HG03565 (cell line): ENCODE results near the gene STRA8.

ENCODE experiments used
- ATAC-seq: cut with Tn5 transposase; IDR thresholded peaks from one replicate; pipeline ENCODE4 v1.9.1; 2021; ENCODE audit warnings: mild to moderate bottlenecking, moderate library complexity; ENCODE audit not compliant: unreplicated experiment

STRA8 gene

DNA sequence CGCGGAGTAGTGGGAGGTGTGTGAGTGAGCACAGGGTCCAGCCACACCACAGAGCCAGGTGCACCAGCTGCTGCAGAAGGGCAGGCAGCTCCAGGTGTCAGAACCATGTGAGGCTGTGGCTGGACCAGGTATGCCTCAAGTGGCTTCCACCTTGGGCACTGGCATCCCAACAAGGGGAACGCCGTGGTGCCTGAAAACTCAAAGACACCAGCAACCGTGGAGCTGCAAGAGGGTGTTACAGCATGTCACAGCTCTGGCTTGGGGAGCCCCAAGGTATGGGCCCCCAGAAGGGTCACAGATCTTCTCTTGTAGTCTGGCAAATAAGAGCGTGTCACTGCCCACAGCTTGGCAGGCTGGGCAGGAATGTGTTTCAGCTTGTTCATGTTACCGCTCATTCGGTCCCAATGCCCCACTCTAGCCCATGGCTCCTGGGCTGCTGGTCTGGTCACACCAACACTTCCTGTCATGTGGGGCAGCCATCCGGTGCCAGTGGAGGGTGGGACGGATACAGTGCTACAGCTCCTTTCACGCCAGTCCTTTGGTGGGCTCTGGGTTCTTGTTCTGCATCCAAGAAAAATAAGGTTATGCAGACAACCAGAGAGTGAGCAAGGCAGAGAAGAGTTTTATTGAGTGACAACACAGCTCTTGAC lies 29.8 kb downstream of the STRA8 start:
- ATAC-seq = no peak

DNA sequence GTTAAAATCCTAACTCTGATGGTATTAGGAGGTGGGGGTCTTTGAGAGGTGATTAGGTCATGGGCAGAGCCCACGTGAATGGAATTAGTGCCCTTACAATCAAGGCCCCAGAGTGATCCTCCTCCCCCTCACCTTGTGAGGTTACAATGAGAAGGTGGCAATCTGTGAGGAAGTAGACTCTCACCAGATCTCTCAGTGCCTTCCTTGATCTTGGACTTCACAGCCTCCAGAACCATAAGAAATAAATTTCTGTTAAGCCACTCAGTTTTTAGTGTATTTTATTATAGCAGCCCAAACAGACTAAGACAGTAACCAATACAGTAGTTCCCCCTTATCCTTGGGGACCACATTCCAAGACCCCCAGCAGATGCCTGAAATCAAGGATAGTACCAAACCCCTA lies 32.0 kb downstream of the STRA8 start:
- no peak for ATAC-seq

DNA sequence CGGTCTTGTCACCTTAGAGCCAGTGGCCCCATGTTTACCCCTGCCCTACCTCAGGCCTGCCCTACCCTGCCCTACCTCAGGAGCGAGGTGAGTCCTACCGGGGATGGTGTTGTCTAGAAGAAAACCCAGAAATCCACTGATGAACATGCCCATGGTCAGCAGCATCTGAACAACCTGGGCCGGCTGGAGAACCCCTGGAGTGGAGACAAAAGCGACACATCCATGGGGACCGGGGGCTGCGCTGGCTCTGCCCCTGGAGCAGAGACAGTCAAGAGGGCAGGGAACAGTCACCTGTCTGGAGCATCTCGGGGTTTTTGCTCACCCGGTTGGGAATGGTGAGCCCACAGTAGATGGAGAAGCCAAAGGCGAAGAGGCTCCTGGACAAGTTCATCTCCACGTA lies 36.3 kb downstream of the STRA8 start:
- no peak for ATAC-seq

DNA sequence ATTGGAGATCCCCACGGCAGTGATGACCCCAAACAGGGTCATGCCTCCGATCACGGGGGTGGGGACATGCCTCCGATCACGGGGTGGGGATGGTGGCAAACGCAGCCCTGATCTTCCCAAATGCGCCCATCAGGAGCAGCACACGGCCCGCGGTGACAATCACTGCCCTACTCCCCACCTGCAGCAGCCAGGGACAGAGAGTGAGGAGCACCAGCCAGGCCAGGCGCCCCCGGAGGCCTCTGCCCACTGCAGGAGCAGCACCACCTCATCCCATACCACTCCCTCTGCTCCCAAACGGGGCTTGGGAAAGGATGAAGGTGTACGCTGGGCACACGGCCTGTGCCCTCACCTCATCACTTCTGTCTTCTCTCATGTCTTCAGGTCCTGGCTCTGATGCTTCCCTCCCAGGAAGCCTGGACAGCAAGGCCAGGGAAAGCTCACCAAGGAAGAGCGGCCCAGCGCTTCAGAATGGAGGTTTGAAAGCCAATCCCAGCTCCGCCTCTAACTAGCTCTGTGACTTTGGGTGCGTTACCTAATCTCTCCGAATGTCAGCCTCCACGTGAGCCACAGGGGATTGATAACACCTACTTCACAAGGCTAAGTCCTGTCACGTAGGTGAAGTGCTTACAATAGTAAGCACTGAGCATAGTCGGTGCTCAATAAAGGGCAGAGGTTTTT lies 37.1 kb downstream of the STRA8 start:
- ATAC-seq = no peak

DNA sequence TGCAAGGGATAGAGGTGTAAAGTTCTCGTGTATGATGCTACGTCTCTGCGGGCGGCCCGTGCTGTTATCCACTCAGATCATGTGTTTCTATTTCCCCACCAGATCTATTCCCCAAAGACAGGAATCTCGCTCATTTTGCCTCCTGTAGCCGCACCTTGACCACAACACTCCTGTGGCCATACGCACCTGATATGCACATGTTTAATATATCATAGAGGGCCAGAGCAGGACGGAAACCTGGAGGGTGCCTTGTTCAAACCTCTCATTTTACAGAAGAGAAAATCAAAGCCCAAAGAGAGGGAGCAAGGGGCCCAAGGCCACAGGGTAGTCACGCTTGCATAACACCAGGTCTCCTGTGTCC lies 37.6 kb downstream of the STRA8 start:
- ATAC-seq = no peak

DNA sequence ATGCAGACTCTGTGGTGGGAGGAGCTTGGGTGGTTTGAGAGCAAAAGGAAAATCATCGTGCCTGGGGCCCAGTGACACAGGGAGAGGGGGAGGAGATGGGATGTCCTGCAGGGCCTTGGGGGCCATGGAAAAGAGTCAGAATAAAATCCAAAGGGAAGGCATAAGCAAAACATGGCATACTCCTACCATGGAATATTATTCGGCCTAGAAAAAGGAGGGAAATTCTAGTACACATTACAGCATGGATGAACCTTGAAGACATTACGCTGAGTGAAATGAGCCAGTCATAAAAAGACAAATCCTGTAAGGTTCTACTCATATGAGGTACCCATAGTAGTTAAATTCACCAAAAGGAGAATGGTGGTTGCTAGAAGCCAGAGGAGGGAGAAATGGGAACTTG lies 38.7 kb downstream of the STRA8 start:
- ATAC-seq = no peak

DNA sequence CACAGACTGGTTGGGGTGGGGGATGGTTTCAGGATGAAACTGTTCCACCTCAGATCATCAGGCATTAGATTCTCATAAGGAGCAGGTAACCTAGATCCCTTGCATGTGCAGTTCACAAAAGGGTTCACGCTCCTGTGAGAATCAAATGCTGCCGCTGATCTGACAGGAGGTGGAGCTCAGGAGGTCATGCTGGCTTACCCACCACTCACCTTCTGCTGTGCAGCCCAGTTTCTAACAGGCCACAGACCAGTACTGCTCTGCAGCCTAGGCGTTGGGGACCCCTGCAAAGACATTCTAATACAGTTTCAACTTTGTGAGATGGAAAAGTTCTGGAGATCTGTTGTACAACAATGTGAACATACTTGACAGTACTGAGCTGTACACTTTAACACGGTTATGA lies 39.9 kb downstream of the STRA8 start:
- ATAC-seq = no peak

DNA sequence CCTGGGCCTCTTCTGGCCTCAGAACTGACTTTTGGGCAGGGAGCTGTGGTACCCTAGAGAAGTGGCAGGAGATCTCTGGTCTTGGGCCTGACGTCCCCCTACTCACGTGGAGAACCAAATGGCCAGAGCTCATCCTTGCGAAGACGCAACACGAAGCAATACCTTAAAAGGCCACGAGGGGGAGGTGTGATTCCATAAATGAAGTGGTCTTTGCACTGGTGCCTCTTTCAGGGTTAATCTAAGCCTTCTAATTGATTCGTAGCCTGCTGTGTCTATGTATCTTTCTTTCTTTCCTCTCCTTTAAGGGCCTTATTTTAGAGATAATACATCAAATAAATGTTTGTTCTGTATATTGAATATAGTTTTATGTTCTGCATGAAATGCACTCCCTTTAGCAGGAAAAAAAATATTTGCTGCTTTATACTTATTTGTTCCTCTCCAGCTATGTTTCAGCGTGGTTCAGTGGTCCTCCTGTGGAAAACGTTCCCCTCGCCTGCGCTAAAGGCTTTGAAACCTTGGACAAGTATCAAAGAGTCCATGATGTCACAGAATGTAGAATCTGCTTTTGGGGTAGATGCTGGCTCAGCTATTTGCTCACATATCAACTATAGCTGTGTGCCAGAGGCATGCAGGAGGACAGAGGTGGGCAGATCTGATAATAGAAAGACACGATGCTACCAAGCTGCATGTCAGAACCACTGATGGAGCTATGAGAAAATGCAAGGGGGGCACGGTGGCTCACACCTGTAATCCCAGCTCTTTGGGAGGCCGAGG lies 41.0 kb downstream of the STRA8 start:
- ATAC-seq = peak; percentile 53

DNA sequence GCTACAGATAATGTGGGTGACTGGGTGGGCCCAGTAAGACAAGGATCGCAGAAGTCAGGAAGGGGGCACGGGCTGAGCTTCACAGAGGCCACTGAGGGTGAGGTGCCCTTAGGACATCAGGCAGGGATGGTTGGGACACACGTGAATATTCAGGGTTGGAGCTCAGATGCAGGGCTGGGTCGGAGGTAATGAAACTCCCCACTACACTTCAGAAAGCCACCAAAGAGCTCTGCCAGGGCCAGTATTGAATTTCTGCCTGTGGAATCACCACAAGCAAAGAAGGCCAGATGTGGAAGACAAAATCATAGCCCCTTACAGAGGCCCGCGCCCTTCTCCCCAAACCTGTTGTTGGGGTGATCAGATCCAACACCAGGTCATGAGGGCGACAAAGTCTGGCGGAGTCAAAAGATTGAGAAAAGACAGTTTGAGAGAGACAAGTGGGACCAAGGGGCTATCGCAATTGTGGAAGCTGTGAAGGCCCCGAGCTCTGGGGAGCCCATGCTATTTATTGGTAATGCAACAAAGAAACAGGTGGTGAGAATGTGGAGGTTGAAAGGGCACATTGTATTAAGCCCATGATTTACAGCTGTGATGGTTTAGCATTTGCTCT lies 42.4 kb downstream of the STRA8 start:
- ATAC-seq = no peak

DNA sequence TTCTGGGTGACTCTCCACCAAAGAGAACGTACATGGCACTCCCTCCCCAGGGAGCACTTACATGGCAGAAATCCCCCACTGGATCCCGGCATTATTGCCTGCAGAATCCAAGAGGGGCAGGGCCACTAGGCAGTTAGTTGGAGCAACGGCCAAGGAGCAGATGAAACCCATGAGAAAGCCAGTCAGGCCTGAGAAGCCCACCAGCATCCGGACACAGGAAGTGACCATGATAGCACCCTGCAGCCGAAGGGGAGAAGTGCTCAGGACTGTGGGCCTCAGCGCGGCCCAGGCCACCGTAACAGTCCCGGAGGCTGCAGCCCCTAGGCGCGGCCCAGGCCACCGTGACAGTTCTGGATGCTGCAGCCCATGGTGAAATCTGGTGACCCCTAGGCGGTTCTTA lies 43.5 kb downstream of the STRA8 start:
- no peak for ATAC-seq

DNA sequence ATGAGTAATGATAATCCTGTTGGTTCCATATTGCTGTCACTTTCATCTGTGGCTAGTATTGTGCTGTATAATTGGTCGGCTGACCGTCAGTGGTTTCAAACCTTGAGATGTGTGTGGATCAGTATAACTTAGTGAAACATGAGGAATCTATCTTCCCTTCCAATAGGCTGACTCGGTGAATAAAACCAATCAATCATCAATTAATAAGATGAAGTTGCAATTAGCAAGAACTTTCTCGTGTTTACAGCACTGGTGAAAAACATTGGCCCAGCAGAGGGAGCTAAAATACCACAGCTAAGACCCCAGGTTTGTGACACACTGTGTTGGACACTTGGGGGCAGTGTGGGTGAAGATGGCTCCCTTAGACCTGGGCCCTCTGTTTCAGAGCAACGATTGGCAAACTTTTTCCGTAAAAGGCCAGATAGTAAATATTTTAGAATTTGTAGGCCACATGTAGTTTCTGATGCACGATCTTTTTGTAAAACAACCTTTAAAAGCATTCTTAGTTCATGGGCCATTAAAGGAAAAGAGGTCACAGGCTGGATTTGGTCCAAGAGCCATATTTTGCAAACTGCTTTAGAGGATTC lies 47.8 kb downstream of the STRA8 start:
- peak; percentile 96 for ATAC-seq

DNA sequence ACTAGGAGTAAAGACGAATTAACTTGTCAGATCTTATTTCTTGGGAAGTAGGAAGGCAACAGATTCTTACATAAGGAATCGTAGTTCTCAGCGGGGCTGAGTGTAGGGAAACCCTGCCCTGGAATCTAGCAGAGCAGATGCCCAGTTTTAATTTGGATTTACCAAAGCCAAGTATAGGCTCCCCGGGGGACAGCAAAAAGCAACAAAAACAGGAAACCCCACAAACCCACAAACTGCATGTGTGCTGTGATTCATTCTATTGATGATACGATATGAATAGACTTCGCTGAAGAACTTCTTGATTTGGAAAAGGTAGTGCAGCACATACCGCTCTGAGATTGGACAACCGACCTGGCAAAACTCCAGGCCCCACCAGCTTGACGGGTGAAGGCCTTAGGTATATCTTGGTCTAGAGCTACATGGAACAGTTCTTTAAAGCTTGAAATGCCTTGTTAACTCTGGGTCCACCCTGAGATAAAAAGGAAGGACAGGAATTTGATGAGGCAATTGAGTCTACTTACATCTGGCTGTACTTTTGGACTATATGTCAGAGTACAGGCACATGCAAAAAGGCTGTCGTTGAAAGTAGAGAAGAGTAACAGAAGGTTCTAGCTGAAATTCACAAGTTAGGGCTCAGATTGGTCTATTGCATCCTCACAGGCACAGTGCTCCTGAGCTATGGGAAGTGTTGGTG lies 49.1 kb downstream of the STRA8 start:
- ATAC-seq = no peak

DNA sequence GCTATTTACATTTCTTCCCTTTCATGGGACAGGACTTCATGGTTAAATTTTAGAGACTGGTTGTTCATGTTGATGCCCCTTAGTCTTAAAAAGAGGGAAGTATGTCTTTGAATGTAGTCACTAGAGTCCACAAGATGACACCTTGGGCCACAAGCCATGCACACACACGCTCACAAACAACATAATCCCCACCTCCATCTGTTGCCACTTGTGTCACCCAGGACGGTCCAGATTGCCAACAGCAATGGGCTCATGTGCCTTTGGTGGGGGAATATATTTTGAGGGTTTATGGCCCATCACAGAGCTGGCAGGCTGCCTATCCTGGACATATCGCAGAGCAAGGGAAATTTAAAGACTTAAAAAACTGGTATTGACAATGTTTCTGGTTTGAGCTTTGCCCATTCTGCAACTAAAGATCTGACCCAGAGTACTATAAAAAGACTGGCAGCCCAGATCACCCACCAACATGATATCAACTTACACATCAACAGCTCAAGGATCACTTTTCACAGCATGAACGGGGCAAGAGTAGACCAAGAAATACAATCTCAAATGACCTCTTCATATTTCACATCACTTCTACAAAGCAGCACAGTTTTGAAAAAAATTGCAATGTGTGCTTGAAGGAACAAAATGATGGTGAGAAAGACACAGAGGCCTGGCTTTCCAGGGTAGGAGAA lies 50.5 kb downstream of the STRA8 start:
- ATAC-seq = no peak

DNA sequence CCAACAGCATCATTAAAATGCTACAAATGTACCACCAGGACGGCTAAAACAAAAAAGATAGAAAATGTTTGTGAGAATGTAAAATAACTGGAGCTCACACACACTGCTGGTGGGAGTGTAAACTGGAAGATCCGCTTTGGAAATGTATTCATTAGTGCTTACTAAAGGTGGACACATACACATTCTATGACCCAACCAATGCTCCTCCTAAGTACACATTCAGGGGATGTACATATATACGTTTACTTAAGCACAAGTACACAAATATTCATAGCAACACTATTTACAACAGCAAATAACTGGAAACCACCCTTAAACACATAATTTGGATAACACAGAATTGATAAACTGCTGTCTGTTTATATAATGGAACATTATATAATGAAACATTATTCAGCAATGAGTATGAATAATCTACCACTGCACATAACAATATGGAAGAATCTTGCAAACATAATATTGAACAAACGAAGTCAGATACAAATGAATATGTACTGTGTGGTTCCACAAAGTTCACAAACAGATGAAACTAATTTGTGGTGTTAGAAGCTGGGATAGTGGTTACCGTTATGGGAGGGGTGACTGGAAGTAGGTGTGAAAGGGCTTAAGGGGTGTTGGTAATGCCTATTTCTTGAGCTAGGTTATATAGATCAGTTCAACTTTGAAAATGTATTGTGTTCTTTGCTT lies 52.1 kb downstream of the STRA8 start:
- no peak for ATAC-seq

DNA sequence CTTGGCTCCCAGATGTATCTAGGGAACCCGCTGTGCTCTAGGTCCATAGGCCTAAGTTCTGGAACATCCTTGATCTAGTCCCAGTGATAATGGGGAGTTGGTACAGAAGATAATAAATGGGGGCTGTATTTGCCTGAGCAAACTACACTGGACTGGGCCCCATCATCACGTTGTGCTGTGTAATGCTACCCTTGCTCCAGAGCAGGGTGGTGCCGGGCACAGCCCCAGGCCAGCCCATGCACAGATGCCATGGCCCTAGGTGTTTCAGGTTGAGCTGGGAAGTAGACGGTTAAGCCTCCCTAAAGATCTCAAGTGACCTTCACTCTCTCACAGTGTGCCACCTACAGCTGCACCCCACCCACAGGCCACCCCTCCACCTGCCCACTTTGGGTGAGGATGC lies 53.2 kb downstream of the STRA8 start:
- no peak for ATAC-seq

DNA sequence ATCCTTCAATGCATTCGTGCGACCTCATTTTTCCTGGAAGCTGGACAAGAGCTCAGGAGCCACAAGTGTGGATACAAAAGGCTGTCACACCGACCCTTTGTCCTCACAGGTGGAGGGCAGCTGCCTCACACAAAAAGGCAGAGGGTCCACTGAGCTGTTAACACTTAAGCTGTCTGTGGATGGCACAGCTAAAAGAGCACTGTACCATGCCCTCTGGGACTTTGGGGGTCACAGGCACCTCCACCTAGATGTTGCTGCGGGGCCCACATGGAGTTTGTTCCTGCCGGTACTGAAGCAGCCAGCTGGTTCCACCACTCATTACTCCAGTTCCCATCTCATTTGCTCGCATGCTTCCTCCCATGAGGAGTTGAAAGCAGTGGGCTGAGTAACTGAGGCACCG lies 57.0 kb downstream of the STRA8 start:
- ATAC-seq = no peak

DNA sequence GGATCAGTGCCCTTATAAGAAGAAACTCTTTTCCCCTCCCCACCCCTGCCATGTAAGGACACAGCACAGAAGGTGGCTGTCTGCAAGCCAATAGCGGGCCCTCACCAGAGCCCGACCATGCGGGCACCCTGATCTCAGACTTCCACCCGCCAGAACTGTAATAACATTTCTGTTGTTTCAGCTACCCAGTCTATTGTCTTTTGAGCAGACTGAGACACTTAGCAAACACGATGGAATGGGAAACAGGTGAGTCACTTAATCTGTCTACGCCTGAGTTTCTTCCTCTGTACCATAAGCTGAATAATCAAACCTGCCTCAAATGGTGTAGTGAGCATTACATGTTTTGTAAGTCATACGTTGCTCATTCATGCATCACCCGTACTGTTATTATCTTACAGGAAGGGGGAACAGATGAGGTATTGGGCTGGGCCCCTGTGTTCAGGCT lies 58.2 kb downstream of the STRA8 start:
- ATAC-seq = no peak

DNA sequence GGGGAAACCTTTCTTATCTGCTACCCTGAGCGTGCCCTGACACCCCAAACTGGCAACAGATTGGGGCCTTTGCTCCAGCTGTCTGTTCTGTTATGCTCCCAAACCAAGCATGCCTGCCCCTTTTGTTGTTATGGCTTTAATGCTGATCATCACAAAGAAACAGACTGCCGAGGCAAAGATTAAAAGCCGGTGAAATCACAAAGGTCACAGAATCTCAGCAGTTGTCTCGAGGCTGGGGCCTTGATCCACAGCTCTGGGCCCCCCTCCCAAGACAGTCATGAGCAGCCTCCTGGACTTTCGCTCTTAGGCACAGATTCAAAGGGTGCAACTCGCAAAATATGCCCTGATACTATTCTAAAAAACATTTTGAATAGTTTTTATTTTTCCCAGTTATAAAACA lies 65.6 kb downstream of the STRA8 start:
- ATAC-seq = no peak

DNA sequence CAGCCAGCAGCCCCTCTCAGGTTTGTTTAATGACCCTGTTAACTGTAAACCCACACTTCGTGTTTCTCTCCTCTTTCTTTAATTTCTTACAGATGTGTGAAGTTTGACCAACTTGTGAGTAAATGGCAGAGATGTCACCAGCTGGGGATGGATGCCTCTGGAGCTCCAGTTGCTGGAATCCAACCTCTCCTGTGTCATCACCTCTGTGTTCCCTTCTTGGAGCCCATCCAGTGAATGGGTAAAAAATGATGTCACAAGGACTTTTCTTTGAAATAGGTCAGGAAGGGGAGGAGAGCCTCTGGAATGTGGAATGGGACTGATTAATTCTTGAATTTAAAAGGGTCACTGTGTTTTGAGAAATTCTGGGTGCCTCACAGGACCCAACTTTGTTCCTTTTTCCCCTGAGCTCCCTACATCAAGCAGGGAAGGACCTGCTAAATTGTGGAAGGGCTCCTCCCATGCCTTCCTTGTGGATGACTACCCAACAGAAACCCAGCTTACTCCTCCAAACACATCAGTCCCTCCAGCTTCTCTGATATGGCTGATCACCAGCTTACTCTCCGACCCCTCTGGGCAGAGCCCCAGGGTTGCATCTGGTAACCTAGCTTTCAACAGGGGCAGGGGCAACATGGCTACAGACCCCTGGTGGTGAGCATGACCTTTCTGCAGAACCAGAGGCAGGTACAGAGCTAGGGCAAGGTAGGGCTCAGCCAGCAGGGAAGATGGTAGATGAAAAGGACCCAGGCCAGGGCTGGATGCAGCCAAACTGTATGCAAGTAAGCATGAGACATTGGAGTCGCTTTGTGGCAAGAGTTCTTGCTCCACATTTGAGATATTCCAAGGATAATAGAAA lies 67.5 kb downstream of the STRA8 start:
- ATAC-seq = no peak
